ENCODE measurements around the gene MLXIP. TPM values are rescaled to one million over a fixed set of nuclear protein-coding genes. Genes with fewer than 3 reads are reported as not detected.
"Not testable (repeated sequence)": the region's sequence is repeated elsewhere in the genome, so short reads cannot be mapped to it uniquely, and the experiment has no call there.

Gene MLXIP
- total RNA-seq, 1 experiment from 2014 or later: 13.5 TPM

DNA sequence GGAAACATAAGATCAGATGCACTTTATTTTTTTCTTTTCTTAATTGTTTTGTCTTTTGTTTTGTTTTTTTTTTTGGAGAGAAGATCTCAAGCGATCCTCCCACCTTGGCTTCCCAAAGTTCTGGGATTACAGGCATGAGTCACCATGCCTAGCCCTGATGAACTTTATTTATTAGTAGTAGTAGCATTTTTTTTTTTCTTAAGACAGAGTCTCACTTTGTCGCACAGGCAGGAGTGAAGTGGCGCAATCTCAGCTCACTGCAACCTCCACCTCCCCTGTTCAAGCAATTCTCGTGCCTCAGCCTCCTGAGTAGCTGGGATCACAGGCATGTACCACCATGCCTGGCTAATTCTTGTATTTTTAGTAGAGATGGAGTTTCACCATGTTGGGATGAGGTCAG, 97.9 kb downstream of the MLXIP start:
- not testable (repeated sequence) for H3K4me1 ChIP-seq (replicated peaks); H3K36me3 ChIP-seq; H3K9me3 ChIP-seq (replicated peaks); H3K4me3 ChIP-seq; DNase-seq (ENCODE audit: low read depth in 1 of 2, low spot score in 2 of 2); H3K27me3 ChIP-seq (replicated peaks); H3K27ac ChIP-seq

DNA sequence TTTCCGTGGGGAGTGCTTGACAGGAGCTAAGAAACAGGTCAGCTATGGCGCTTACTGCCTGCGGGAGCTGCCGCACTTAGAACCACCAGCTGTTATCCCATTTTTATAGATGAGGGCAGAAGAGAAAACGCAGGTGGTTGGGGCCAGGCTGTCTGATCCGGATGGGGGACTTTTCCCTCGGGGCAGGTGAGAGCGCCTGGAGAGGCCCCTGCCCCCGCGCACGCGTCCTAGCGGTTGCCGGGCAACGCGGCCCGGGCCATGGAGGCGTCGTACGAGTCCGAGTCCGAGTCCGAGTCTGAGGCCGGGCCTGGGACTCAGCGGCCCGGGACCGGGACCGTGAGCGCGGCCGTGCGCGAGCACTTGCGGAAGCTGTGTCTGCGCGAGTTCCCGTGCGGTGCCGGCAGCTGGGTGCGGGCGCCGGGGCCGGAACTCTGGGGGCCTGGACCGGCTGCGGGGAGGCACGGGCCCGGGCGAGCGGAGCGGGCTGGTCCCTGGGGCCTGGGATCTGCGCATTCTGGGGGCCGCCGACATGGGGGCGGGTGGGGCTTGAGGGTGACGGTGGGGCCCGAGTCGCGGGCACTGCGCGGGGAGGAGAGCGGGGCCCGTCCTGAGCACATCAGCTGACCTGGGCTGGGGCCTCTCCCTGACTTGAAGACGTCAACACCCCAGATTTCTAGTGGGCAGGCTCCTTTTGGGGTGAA, 104.5 kb downstream of the MLXIP start, which contains the start of gene LRRC43:
Gene LRRC43 (plus strand): TSS at position 237 of the 701 bp plus-strand sequence. CDS start 22 bp downstream, at position 259.
- no peak for DNase-seq (ENCODE audit: low read depth in 1 of 2, low spot score in 2 of 2)
- no peaks in the 10 kb centered on the region for H3K36me3 ChIP-seq
- no peak within 1 kb of the TSS for H3K27ac ChIP-seq
- H3K4me1 ChIP-seq (replicated peaks): no peaks in the 10 kb centered on the region
- 0 out of 2 replicates have a peak, but pooled peaks cover 4% of the 10 kb centered on the region for H3K27me3 ChIP-seq (replicated peaks)
- H3K4me3 ChIP-seq: 0 out of 2 replicates have a peak within 1 kb of the TSS, but pooled peaks have one; percentile 11
- no peaks in the 10 kb centered on the region for H3K9me3 ChIP-seq (replicated peaks)

DNA sequence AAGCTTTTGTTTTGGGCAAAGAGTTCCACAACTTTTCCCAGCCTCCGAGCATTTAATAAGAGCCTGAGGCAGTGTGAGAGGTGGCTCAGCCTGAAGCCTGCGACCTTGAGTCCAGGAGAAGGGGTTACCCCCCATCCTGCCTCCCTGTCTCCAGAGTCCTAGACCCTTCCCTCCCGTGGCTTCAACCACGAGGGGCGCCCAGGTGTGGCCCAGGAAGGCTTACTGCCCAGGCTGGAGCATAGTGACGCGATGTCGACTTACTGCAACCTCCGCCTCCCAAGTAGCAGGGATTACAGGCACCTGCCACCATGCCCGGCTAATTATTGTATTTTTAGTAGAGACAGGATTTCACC, 105.0 kb downstream of the MLXIP start:
- H3K4me1 ChIP-seq (replicated peaks): no peaks in the 10 kb centered on the region
- no peak for DNase-seq (ENCODE audit: low read depth in 1 of 2, low spot score in 2 of 2)
- H3K4me3 ChIP-seq: no peak overlapping the region

DNA sequence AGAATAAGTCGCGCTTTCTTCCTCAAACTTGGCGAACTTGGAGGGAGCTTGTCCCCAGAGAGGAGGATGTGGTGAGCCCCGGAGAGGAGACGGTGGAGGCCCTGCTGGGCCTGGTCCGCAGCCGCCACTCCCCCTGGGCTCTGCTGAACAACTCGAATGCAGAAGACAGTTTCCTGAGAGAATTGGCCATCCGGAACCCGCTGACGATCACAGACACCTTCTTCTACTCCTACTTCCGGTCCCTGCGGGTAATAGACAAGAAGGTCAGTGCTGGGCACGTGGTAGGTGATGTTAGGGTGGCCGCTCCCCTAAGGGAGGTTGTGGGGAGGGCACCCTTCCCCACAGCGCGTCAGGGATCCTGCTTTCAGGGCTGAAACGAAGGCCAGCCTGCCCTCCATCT, 106.0 kb downstream of the MLXIP start:
- Histone ChIP-seq H3K9me3 (replicated peaks) (no peaks in the 10 kb centered on the region), H3K4me3 (no peak overlapping the region), H3K36me3 (no peaks in the 10 kb centered on the region), H3K4me1 (replicated peaks) (no peaks in the 10 kb centered on the region), H3K27me3 (replicated peaks) (0 out of 2 replicates have a peak, but pooled peaks cover 4% of the 10 kb centered on the region), H3K27ac (no peak overlapping the region)
- DNase-seq (ENCODE audit: low read depth in 1 of 2, low spot score in 2 of 2): no peak

More for the DNA sequence above, 105.0 kb downstream of the MLXIP start:
- Histone ChIP-seq H3K36me3 (no peaks in the 10 kb centered on the region), H3K27ac (no peak overlapping the region), H3K27me3 (replicated peaks) (0 out of 2 replicates have a peak, but pooled peaks cover 4% of the 10 kb centered on the region), H3K9me3 (replicated peaks) (no peaks in the 10 kb centered on the region)

DNA sequence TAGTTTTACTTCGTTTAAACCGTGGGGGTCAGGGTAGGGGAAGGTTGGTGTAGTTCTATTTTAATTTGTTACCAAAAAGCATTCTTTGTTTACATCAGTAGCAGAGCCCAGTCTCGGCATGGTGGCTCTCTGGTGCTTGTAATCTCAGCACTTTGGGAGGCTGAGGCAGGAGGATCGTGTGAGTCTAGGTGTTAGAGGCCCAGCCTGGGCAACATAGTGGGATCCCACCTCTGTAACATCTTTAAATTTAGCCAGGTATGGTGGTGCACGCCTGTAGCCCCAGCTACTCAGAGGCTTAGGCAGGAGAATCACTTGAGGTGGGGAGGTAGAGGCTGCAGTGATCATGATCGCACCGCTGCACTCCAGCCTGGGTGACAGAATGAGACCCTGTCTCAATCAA, 106.5 kb downstream of the MLXIP start:
- H3K4me3 ChIP-seq: no peak overlapping the region
- no peaks in the 10 kb centered on the region for H3K4me1 ChIP-seq (replicated peaks)
- 0 out of 2 replicates have a peak, but pooled peaks cover 4% of the 10 kb centered on the region for H3K27me3 ChIP-seq (replicated peaks)
- no peaks in the 10 kb centered on the region for H3K36me3 ChIP-seq
- H3K27ac ChIP-seq: no peak overlapping the region
- DNase-seq (ENCODE audit: low read depth in 1 of 2, low spot score in 2 of 2): no peak
- H3K9me3 ChIP-seq (replicated peaks): no peaks in the 10 kb centered on the region

DNA sequence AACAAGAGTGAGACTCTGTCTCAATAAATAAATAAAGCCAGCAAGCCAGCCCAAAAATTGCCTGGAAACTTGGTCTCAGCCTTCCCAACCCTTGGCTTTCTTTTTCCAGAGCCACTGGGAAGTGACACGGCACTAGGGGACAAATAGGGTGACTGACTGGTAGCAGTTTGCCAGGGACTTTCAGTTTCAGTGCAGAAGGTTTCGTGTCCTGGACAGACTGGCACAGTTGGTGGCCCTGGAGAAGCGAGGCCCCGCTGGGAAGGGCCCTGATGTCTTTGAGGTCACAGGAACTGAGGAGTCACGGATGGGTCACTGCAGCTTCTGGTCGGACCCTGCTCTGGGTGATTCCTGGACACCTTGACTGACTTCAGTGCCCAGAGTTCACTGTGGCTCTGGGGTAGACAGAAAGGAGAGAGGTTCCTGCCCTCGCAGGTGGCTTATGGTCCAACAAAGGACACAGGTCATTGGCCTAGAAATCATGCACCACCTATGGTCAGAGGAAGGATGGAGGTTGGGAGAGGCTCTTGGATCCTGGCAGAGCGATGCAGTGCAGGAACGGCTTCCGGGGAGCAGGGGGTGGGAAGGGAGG, 107.0 kb downstream of the MLXIP start:
- H3K9me3 ChIP-seq (replicated peaks): no peaks in the 10 kb centered on the region
- H3K4me1 ChIP-seq (replicated peaks): no peaks in the 10 kb centered on the region
- DNase-seq (ENCODE audit: low read depth in 1 of 2, low spot score in 2 of 2): no peak
- 0 out of 2 replicates have a peak, but pooled peaks cover 4% of the 10 kb centered on the region for H3K27me3 ChIP-seq (replicated peaks)
- H3K36me3 ChIP-seq: no peaks in the 10 kb centered on the region
- no peak overlapping the region for H3K27ac ChIP-seq
- H3K4me3 ChIP-seq: no peak overlapping the region

DNA sequence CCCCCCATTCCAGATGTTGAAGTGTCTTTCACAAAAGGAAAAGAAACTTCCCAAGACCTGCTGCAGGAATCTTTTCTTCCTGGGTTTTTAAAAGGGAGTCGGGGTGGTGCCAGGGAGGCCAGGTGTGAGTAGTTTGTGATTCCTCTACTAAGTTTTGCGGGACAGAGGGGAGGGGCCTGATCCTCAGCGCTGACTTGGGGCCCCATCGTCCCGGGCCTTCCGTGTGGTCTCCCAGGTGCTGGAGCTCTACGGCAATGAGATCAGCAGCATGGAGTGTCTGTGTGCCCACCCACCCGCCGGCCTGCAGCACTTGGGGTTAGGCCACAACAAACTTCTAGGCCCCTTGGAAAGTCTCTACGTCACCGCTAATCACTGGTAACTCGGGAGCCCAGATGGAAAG, 108.9 kb downstream of the MLXIP start:
- 0 out of 2 replicates have a peak, but pooled peaks cover 4% of the 10 kb centered on the region for H3K27me3 ChIP-seq (replicated peaks)
- no peaks in the 10 kb centered on the region for H3K36me3 ChIP-seq
- no peak for DNase-seq (ENCODE audit: low read depth in 1 of 2, low spot score in 2 of 2)
- H3K9me3 ChIP-seq (replicated peaks): no peaks in the 10 kb centered on the region
- H3K4me3 ChIP-seq: no peak overlapping the region
- H3K27ac ChIP-seq: no peak overlapping the region
- H3K4me1 ChIP-seq (replicated peaks): no peaks in the 10 kb centered on the region

DNA sequence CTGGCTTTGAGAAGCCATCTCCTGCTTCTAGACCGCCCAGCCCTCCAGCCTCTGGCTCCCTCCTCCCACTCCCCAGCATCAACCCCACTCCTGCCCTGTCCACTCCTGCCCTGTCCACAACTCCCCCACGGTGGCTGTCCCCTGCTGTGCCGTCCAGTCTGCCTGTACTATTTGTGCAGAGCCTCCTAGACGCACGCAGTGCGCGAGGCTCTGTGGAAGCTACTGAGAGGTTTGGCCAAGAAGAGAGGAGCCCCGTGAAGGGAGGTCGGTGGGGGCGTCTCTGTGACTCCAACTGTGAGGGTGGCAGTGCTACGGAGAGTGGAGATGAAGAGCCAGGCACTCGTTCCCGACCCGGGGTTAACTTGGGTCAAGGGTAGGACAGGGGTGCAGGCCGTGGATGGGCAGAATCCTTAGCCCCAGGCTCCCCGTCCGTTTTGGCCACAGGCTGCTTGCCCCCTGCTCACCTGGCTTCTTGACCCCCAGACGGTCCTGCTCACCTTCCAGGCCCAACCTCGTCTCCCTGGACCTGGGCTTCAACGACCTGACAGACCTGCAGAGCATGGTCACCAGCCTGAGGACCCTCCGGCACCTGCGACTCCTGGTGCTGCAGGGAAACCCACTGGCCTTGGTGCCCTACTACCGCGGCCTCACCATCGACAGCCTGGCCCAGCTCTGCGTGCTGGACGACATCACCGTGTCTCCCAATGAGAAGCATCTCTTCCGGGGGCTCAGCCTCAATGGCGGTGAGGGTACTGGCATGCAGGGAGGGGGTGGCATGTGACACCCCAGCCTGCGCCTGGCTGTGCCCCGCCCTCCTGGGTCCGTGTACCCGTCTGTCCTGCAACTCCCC, 111.3 kb downstream of the MLXIP start:
- H3K4me3 ChIP-seq: no peak overlapping the region

DNA sequence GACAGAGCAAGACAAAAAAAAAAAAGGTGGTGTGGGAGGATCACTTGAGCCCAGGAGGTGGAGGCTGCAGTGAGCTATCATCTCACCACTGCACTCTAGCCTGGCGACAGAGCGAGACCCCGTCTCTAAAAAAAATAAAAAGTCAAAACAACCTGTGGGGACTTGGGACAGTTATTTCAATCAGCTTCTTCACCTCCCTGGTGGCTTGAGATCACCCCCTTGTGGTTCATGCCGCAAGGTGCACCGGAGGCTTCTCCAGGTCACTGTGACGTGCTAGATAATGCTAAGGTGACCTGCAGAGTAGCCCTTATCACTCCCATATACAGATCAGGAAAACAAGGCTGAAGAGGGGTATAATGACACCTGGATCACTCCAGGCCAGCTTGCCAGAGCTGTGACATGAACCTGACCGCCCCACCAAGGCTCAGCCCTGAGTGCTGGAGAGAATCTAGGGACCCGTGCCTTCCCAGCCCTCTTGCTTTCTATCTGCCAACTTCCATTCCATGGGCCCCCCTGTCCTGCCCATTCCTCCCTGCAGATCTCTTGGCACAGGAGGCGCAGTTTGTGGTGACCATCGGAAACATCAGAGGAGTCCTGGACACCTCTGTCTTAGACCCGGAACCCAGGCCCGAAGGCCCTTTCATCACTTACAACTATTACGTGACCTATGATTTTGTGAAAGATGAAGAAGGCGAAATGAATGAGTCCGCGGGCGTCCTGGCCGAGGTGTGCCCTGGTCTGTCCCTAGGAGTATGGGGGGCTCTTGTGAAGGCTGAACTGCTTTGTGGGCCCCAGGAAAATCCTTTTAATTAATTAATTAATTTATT, 112.5 kb downstream of the MLXIP start:
- no peaks in the 10 kb centered on the region for H3K27me3 ChIP-seq (replicated peaks)
- H3K9me3 ChIP-seq (replicated peaks): no peaks in the 10 kb centered on the region; the same call in 1 of the 2 replicates
- H3K4me1 ChIP-seq (replicated peaks): no peaks in the 10 kb centered on the region
- H3K27ac ChIP-seq: no peak overlapping the region
- no peaks in the 10 kb centered on the region for H3K36me3 ChIP-seq
- no peak overlapping the region for H3K4me3 ChIP-seq
- peak; percentile 29 to 59 for DNase-seq (ENCODE audit: low read depth in 1 of 2, low spot score in 2 of 2)

More for the DNA sequence above, 111.3 kb downstream of the MLXIP start:
- no peaks in the 10 kb centered on the region for H3K4me1 ChIP-seq (replicated peaks)
- H3K27me3 ChIP-seq (replicated peaks): no peaks in the 10 kb centered on the region
- no peak overlapping the region for H3K27ac ChIP-seq
- H3K9me3 ChIP-seq (replicated peaks): no peaks in the 10 kb centered on the region
- no peaks in the 10 kb centered on the region for H3K36me3 ChIP-seq
- no peak for DNase-seq (ENCODE audit: low read depth in 1 of 2, low spot score in 2 of 2)

DNA sequence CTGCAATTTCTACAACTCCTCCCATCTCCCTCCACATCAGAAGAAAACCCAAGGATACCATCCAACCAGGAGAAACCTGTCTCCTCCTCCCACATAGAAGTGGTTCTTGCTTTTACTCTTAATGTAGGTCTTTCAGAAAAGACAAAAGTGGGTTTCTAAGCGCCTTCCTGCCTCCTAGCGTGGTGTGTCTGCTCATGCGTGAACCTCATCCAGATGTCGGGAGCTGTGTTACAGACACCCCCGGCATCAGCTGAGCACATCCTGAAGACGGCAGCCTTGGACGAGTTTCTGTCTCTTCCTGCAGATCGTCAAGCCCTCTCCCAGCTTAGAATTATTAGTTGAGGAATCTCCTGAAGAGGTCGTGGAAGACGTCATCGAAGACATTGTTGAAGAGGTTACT, 113.9 kb downstream of the MLXIP start:
- H3K4me1 ChIP-seq (replicated peaks): no peaks in the 10 kb centered on the region
- H3K27me3 ChIP-seq (replicated peaks): no peaks in the 10 kb centered on the region
- no peaks in the 10 kb centered on the region; the same call in 1 of the 2 replicates for H3K9me3 ChIP-seq (replicated peaks)
- H3K36me3 ChIP-seq: no peaks in the 10 kb centered on the region
- no peak overlapping the region for H3K4me3 ChIP-seq
- DNase-seq (ENCODE audit: low read depth in 1 of 2, low spot score in 2 of 2): no peak
- H3K27ac ChIP-seq: no peak overlapping the region

DNA sequence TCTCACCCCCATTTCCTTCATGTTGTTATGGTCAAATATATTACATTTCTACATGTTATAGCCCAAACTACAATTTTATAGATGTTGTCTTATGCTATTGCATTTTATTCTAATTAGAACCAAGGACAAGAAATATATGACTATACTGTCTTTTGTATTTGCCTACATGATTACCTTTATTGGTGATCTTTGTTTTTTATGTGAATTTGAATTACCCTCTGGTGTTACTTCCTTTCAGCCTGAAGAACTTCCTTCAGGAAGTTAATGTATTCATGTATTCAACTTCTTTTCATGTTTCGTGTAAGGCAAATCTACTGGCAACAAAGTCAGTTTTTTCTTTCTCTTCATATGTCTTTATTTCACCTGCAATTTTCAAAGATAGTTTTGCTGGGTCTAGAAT, 116.2 kb downstream of the MLXIP start:
- Histone ChIP-seq H3K27ac (no peak overlapping the region), H3K4me1 (replicated peaks) (no peaks in the 10 kb centered on the region), H3K27me3 (replicated peaks) (no peaks in the 10 kb centered on the region), H3K36me3 (no peaks in the 10 kb centered on the region), H3K9me3 (replicated peaks) (no peaks in the 10 kb centered on the region; the same call in 1 of the 2 replicates), H3K4me3 (no peak overlapping the region)
- DNase-seq (ENCODE audit: low read depth in 1 of 2, low spot score in 2 of 2): no peak

DNA sequence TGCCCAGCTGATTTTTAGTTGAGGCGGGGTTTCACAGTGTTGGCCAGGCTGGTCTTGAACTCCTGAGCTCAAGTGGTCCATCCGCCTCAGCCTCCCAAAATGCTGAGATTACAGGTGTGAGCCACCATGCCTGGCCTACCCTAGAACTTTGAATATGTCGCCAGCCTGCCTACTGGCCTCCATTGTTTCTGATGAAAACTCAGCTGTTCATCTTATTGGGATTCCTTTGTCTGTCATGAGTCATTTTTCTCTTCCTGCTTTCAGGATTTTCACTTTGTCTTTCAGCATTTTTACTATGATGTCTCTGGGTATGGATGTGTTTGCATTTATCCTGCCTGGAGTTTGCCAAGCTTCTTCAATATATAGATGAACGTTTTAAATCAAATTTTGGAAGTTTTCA, 116.8 kb downstream of the MLXIP start:
- H3K27ac ChIP-seq: no peak overlapping the region
- no peaks in the 10 kb centered on the region; the same call in 1 of the 2 replicates for H3K9me3 ChIP-seq (replicated peaks)
- no peaks in the 10 kb centered on the region for H3K36me3 ChIP-seq
- DNase-seq (ENCODE audit: low read depth in 1 of 2, low spot score in 2 of 2): no peak
- H3K4me3 ChIP-seq: no peak overlapping the region
- no peaks in the 10 kb centered on the region for H3K27me3 ChIP-seq (replicated peaks)
- no peaks in the 10 kb centered on the region for H3K4me1 ChIP-seq (replicated peaks)

All from SJSA1 (cell line).